ENCODE measurements around the gene TWNK.

DNA sequence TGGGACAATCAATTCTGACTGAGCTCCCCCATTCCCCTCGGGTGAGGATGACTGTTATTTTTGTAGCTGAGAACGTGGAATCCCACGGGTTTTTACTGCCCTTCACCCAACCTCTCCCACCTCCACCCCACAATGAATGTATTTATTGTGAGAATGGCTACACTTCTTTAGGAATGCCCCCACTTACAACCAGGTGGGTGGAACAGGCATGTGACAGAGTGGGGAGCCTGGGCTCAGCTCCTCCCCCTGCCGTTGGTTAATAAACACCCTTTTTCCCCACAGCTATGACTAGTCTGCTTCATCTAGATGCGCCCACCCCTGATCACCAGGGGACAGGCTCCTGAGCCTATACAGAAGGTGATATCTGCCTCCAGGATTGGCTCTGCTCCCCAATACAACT lies 2.0 kb upstream of the TWNK start:
- TF ChIP-seq, protein P1, sequence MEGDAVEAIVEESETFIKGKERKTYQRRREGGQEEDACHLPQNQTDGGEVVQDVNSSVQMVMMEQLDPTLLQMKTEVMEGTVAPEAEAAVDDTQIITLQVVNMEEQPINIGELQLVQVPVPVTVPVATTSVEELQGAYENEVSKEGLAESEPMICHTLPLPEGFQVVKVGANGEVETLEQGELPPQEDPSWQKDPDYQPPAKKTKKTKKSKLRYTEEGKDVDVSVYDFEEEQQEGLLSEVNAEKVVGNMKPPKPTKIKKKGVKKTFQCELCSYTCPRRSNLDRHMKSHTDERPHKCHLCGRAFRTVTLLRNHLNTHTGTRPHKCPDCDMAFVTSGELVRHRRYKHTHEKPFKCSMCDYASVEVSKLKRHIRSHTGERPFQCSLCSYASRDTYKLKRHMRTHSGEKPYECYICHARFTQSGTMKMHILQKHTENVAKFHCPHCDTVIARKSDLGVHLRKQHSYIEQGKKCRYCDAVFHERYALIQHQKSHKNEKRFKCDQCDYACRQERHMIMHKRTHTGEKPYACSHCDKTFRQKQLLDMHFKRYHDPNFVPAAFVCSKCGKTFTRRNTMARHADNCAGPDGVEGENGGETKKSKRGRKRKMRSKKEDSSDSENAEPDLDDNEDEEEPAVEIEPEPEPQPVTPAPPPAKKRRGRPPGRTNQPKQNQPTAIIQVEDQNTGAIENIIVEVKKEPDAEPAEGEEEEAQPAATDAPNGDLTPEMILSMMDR (IDR thresholded peaks at IDR 0.05) = no peak
- peak in 1 of 3 donors; percentile 17 for TF ChIP-seq POLR2A (IDR thresholded peaks at IDR 0.05)
